Uterus (tissue), 2 donors: ENCODE data around the gene DNAL1.

Experiments
- CTCF ChIP-seq, 4 experiments: fragments of 200-600 bp in 2 of 4; fragments of 450-650 bp in 2 of 4; sonication (generic) in 2 of 4; IDR thresholded peaks; one replicate each; pipeline ENCODE4 v1.5.1; 2016 to 2019; ENCODE audit warnings: antibody characterized with exemption in 4 of 4, mild to moderate bottlenecking in 2 of 4, moderate library complexity in 1 of 4
- POLR2A ChIP-seq, 2 donors: fragments of 450-650 bp; IDR thresholded peaks; one replicate each; pipeline ENCODE4 v1.6.1; 2016; ENCODE audit warnings: antibody characterized with exemption in 2 of 2, mild to moderate bottlenecking in 1 of 2, moderate library complexity in 1 of 2

GRCh38 chr14:73695082-73695481 is 50.3 kb downstream of the DNAL1 start:
- TF ChIP-seq CTCF (IDR thresholded peaks at IDR 0.05) (no peak), POLR2A (IDR thresholded peaks at IDR 0.05) (no peak)
